ENCODE results near the gene C12orf43. TPM values are rescaled to one million over a fixed set of nuclear protein-coding genes. Genes with fewer than 3 reads are reported as not detected.

The C12orf43 gene
- total and polyA plus RNA-seq, 2 donors: 13.1 to 16.4 TPM

Other genes with a start within 250 kb of the C12orf43 start
- gene SPPL3, start 112.1 kb downstream of the C12orf43 start, total RNA-seq: 40.4 TPM
- gene SPPL3, start 112.1 kb downstream of the C12orf43 start, polyA plus RNA-seq: 30.5 TPM
- not detected for gene HNF1A, start 37.9 kb downstream of the C12orf43 start, total RNA-seq
- 0.18 TPM for gene HNF1A, start 37.9 kb downstream of the C12orf43 start, polyA plus RNA-seq
- 0.85 TPM for gene OASL, start 22.8 kb upstream of the C12orf43 start, total RNA-seq
- 1.0 TPM for gene OASL, start 22.8 kb upstream of the C12orf43 start, polyA plus RNA-seq
- 4.0 TPM for gene P2RX7, start 116.4 kb upstream of the C12orf43 start, total RNA-seq
- 2.0 TPM for gene P2RX7, start 116.4 kb upstream of the C12orf43 start, polyA plus RNA-seq
- gene P2RX4, start 193.6 kb upstream of the C12orf43 start, total RNA-seq: 14.6 TPM
- gene P2RX4, start 193.6 kb upstream of the C12orf43 start, polyA plus RNA-seq: 14.7 TPM

All from urinary bladder (tissue), 2 donors.